Activated naive CD4-positive, alpha-beta T cell treated with anti-CD3 and anti-CD28 coated beads, Interleukin-2, amount 50 U/mL, for 72 hours (primary cell): ENCODE data around the gene PARVA. TPM values are rescaled to one million over a fixed set of nuclear protein-coding genes. Genes with fewer than 3 reads are reported as not detected.
"Not testable (repeated sequence)": the region's sequence is repeated elsewhere in the genome, so short reads cannot be mapped to it uniquely, and the experiment has no call there.

Experiments
- ATAC-seq, 2 donors: fragments of 150-1000 bp; cut with Tn5 transposase; 2 replicates each; pipeline ENCODE4 v1.10.0; 2021; ENCODE audit warnings: mild to moderate bottlenecking in 2 of 2, moderate library complexity in 2 of 2
- DNase-seq, 2 donors: peaks; one replicate each; pipeline ENCODE4 v3.0.0; 2021 to 2022; ENCODE audit warnings: low spot score in 2 of 2
- H3K27ac Mint-ChIP-seq, 2 donors: one replicate each; pipeline ENCODE4 v1.8.0; 2022; ENCODE audit warnings: mild to moderate bottlenecking in 2 of 2, mixed read lengths in 2 of 2
- H3K36me3 Mint-ChIP-seq, 2 donors: one replicate each; pipeline ENCODE4 v1.8.0; 2022; ENCODE audit warnings: mixed read lengths in 2 of 2
- H3K9me3 Mint-ChIP-seq, 2 donors: one replicate each; pipeline ENCODE4 v1.8.0; 2022; ENCODE audit warnings: mixed read lengths in 2 of 2
- total RNA-seq, 2 donors: library from RNA; stranded (reverse); gene quantifications; one replicate each; pipeline ENCODE4 v1.2.3, GENCODE V29; 2022

The PARVA gene
- total RNA-seq, result under 1 TPM in 1 of 2 donors, not detected in 1; 0.20 TPM

- no peak for ATAC-seq
These were observed at the start of gene PARVA for GRCh38 chr11:12377106-12377823. Gene PARVA, plus strand, starts transcription at chr11:12377571. Its CDS starts 77 bp downstream, at chr11:12377648.

GRCh38 chr11:12329169-12329568 lies 48.2 kb upstream of the PARVA start:
- Mint-ChIP-seq H3K9me3 (no peaks in the 10 kb centered on the region), H3K27ac (no peak overlapping the region), H3K36me3 (no peaks in the 10 kb centered on the region)
- DNase-seq (no peak), ATAC-seq (no peak)

More at GRCh38 chr11:12377106-12377823, at the start of gene PARVA:
- Mint-ChIP-seq H3K27ac (no peak within 1 kb of the TSS), H3K36me3 (peaks cover 5 to 8% of the 10 kb centered on the region in 2 donors), H3K9me3 (no peaks in the 10 kb centered on the region)
- DNase-seq, result no peak

- Mint-ChIP-seq H3K36me3 (no peaks in the 10 kb centered on the region), H3K9me3 (no peaks in the 10 kb centered on the region), H3K27ac (no peak overlapping the region)
- ATAC-seq (no peak), DNase-seq (no peak)
These were observed 47.6 kb upstream of the PARVA start for GRCh38 chr11:12329797-12330196.

GRCh38 chr11:12330485-12331231 lies 46.7 kb upstream of the PARVA start:
- H3K9me3 Mint-ChIP-seq, result no peaks in the 10 kb centered on the region
- DNase-seq (no peak), ATAC-seq (no peak)
- no peaks in the 10 kb centered on the region for H3K36me3 Mint-ChIP-seq
- peak overlapping the region in 1 of 2 donors; percentile 70 for H3K27ac Mint-ChIP-seq

GRCh38 chr11:12331239-12331874 lies 46.0 kb upstream of the PARVA start:
- ATAC-seq, result no peak
- H3K9me3 Mint-ChIP-seq, result no peaks in the 10 kb centered on the region
- no peak overlapping the region for H3K27ac Mint-ChIP-seq
- DNase-seq, result peak; percentile 56 to 69
- no peaks in the 10 kb centered on the region for H3K36me3 Mint-ChIP-seq

DNA sequence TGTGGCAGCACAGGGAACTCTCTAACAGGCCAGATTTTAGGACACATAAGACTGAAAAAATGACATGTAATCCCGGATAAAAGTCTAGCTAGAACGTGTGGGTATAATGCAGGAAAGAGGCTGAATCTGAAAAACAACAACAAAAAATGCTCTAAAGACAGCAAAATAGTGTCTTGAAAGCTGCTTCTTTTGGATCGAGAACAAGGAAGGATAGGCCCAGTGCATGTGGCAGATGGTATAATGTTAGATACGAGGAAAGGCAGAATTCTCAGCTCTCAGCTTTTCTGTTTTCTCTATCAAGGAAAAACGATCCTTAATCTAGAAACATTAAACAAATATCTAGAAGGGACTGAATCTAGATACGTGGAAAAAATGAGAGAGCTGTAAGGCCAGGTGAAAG lies 33.8 kb upstream of the PARVA start:
- Mint-ChIP-seq H3K36me3 (peaks cover 0 to 7% of the 10 kb centered on the region in 2 donors), H3K27ac (no peak overlapping the region), H3K9me3 (peaks cover 0 to 4% of the 10 kb centered on the region in 2 donors)
- DNase-seq (no peak), ATAC-seq (no peak)

DNA sequence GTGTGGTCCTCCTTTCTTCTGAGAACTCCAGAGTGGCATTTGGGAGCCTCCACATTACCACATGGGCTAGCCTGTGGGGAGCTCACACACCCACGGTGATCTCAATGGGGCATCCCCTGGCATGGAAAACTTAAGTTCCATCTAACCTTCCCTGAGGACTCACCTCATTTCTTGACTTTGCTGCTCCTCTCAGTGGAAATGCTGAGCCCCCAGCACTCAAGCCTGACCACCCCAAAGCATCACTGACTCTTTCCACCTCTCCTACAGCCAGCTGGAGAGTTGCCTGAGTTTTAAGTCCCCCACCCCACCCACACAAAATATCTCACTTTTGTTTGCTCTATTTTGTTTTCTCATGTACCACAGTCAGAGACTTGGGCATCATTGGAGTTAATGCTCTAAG lies 23.8 kb upstream of the PARVA start:
- DNase-seq (no peak), ATAC-seq (no peak)
- Mint-ChIP-seq H3K27ac (peak overlapping the region; percentile 69 to 73), H3K36me3 (no peaks in the 10 kb centered on the region), H3K9me3 (no peaks in the 10 kb centered on the region)

DNA sequence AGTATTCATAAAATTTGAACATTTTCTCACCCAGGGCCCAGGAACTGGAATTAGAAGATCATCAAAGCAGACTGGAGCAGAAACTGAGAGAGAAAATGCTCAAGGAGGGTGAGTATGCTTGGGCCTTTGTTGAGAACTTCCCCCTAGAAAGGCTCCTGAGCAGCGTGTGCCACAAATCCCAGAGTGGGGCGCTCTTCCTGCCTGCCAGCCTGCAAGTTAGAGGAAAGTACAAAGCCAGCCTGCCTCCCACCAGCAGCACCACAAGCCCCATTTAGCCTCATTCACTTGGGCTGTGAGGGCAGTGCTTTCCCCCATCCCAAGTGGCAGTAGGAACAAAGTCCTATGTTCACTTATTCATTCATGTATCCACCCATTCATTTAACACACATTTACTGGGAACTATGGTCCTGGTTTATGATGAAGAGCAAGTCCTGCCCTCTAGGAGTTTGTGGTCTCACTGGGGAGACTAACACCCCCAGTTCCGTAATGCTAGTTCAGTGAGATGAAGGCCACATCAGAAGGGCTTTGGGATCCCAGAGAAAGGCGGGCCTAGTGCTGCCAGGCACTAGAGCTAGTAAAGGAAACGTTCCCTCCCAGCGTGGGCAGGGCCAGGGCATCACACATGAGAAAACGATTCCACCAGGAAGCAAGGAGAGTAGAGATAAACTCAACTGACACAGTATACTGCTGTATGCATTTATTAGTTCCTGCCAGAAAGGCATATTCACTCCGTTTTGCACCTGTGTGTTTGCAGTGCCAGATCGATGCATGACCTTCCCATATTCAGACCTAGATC lies 22.4 kb upstream of the PARVA start:
- Mint-ChIP-seq H3K27ac (no peak overlapping the region), H3K36me3 (no peaks in the 10 kb centered on the region), H3K9me3 (no peaks in the 10 kb centered on the region)
- no peak for ATAC-seq
- no peak for DNase-seq

DNA sequence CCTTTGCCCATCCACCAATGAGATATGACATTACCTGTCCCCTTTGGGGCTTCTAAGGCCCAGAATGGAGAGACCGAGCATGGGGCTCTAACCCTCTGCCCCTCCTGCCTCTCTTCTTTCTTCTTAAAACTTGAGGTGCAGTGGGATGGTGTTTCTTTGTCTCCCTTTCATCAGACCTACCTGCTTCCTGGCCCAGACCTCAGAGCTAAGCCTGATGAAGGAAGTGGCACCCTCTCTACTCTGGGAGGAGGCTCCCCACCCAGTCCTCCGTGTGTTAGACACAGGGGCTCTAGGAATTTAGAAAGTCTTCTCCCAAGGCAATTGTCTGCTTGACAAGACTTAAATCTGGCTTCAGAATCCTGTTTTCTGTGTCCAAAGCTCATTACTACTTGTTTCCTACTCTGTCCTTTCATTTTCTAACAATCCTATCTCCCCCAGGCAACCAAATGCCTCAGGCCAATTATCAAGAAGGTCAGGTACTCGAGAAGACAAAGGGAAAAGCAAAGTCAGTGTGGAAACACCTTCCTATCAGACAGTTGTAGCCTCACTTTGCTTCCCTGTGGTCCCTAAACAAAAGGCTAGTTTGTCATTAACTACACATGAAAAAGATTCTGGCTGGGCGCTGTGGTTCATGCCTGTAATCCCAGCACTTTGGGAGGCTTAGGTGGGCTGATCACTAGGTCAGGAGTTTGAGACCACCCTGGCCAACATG lies 20.3 kb upstream of the PARVA start:
- Mint-ChIP-seq H3K36me3 (no peaks in the 10 kb centered on the region), H3K27ac (no peak overlapping the region), H3K9me3 (no peaks in the 10 kb centered on the region)
- no peak for DNase-seq
- no peak for ATAC-seq

GRCh38 chr11:12357697-12358096 lies 19.7 kb upstream of the PARVA start:
- DNase-seq, ATAC-seq, H3K36me3 Mint-ChIP-seq, H3K9me3 Mint-ChIP-seq, H3K27ac Mint-ChIP-seq: not testable (repeated sequence)

DNA sequence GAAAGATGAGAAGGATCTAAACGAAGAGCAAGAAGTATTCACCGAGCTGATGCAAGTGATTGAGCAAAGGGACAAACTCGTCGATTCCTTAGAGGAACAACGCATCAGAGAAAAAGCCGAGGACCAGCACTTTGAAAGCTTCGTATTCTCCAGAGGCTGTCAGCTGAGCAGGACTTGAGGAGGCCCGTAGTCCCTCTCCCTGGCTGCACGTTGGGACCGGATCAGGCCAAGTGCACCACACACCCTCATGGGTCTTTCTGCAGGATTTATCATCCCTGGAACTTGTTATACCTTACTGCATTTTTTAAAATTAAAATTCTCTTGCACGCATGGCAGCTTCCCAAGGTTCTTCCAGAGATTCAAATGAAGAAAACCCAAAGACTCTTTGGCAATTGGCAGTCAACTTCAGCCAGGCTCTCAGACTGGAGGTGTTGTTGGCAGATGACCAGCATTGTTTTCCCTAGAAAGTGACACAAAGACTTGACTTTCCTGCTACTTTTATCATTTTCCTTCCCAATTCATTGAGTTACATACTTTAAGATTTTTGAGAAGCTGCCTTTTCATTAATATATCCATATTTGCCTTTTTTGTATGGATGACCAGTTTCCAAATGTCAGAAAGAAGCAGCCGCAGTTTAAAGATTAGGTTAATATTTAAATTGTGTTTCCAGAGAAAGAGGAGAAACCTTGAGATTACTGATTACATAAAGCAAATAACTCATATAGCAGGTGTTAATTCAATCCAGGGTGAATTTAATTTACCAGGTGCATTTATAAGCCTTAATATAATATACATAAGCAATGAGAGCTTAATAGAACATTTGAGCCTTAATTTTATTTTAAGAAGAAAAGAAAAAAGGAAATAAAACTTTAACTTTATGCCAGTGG lies 18.8 kb upstream of the PARVA start:
- H3K27ac Mint-ChIP-seq, result no peak overlapping the region
- no peak for DNase-seq
- ATAC-seq, result no peak
- H3K36me3 Mint-ChIP-seq, result no peaks in the 10 kb centered on the region
- H3K9me3 Mint-ChIP-seq, result no peaks in the 10 kb centered on the region

GRCh38 chr11:12359761-12360160 lies 17.6 kb upstream of the PARVA start:
- DNase-seq (no peak), ATAC-seq (no peak)
- no peak overlapping the region for H3K27ac Mint-ChIP-seq
- peaks cover 0 to 7% of the 10 kb centered on the region in 2 donors for H3K9me3 Mint-ChIP-seq
- no peaks in the 10 kb centered on the region for H3K36me3 Mint-ChIP-seq

GRCh38 chr11:12361682-12362081 lies 15.7 kb upstream of the PARVA start:
- H3K36me3 Mint-ChIP-seq, result peaks cover 1 to 4% of the 10 kb centered on the region in 2 donors
- peaks cover 0 to 7% of the 10 kb centered on the region in 2 donors for H3K9me3 Mint-ChIP-seq
- H3K27ac Mint-ChIP-seq, result no peak overlapping the region
- ATAC-seq, result no peak
- DNase-seq, result no peak

GRCh38 chr11:12362857-12363256 lies 14.5 kb upstream of the PARVA start:
- Mint-ChIP-seq H3K27ac (no peak overlapping the region), H3K9me3 (peaks cover 5 to 12% of the 10 kb centered on the region in 2 donors), H3K36me3 (peaks cover 8 to 12% of the 10 kb centered on the region in 2 donors)
- no peak for ATAC-seq
- no peak for DNase-seq

DNA sequence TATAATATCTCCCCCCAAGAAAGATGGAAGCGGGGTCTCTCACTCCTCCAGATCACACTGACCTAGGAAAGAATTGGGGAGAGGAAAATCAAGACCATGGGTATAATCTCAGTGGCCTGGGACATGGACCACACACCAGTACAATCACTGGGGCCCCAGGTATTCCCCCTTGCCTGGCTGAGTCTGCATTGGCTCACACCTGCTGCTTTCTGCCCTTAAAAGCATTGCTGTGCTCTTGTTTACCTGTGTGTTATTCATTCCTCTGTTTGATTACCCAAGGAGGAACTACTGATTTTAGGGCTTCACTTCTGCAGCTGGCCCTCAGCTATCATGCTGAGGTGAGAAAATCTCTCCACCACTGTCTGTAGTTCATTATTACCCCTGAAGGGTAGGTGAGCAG lies 14.0 kb upstream of the PARVA start:
- Mint-ChIP-seq H3K36me3 (peaks cover 8 to 18% of the 10 kb centered on the region in 2 donors), H3K27ac (no peak overlapping the region), H3K9me3 (peaks cover 5 to 12% of the 10 kb centered on the region in 2 donors)
- ATAC-seq, result no peak
- DNase-seq, result no peak
